Measurements from ENCODE around the gene SPDL1.

- TF ChIP-seq, protein P1, sequence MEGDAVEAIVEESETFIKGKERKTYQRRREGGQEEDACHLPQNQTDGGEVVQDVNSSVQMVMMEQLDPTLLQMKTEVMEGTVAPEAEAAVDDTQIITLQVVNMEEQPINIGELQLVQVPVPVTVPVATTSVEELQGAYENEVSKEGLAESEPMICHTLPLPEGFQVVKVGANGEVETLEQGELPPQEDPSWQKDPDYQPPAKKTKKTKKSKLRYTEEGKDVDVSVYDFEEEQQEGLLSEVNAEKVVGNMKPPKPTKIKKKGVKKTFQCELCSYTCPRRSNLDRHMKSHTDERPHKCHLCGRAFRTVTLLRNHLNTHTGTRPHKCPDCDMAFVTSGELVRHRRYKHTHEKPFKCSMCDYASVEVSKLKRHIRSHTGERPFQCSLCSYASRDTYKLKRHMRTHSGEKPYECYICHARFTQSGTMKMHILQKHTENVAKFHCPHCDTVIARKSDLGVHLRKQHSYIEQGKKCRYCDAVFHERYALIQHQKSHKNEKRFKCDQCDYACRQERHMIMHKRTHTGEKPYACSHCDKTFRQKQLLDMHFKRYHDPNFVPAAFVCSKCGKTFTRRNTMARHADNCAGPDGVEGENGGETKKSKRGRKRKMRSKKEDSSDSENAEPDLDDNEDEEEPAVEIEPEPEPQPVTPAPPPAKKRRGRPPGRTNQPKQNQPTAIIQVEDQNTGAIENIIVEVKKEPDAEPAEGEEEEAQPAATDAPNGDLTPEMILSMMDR (IDR thresholded peaks at IDR 0.05), result no peak
- TF ChIP-seq POLR2A (IDR thresholded peaks at IDR 0.05), result no peak
Observed at GRCh38 chr5:169534311-169534880, 49.2 kb upstream of the SPDL1 start.
